ENCODE measurements around the gene LCOR. TPM values are rescaled to one million over a fixed set of nuclear protein-coding genes. Genes with fewer than 3 reads are reported as not detected.

LCOR gene
- total and polyA plus RNA-seq, 4 donors, result 3.3 to 68.4 (median 17.9) TPM

- Histone ChIP-seq H3K4me1 (ENCODE audit: control insufficient read depth in 5 of 5, insufficient read depth in 5 of 5, low read length in 5 of 5) (peaks cover 0 to 9% (median 8%) of the 10 kb centered on the region in 5 donors), H3K27ac (ENCODE audit: low read depth in 1 of 2, low read length in 1 of 2) (no peak overlapping the region), H3K27me3 (ENCODE audit: control insufficient read depth in 3 of 3, insufficient read depth in 3 of 3, low read length in 2 of 3) (no peaks in the 10 kb centered on the region), H3K36me3 (ENCODE audit: control insufficient read depth in 4 of 4, insufficient read depth in 4 of 4, low read length in 4 of 4) (peaks cover 0 to 2% (median 0%) of the 10 kb centered on the region in 4 donors), H3K9me3 (ENCODE audit: control insufficient read depth in 4 of 4, insufficient read depth in 3 of 4, low read length in 3 of 4) (no peaks in the 10 kb centered on the region), H3K9ac (ENCODE audit: insufficient read depth in 1 of 2, low read length in 2 of 2) (no peak overlapping the region), H3K4me3 (no peak overlapping the region)
- ATAC-seq (ENCODE audit: insufficient read depth, low FRiP score) (no peak), DNase-seq (no peak)
- TF ChIP-seq CTCF (IDR thresholded peaks at IDR 0.05; ENCODE audit: control extremely low read depth, extremely low read depth), result no peak
- WGBS, 2 donors, result 95 to 97% methylated on average over 5 of the region's 5 CpGs
These were observed 18.0 kb downstream of the LCOR start for GRCh38 chr10:96850113-96850512.

GRCh38 chr10:96850825-96851224 is 18.7 kb downstream of the LCOR start:
- Histone ChIP-seq H3K9me3 (ENCODE audit: control insufficient read depth in 4 of 4, insufficient read depth in 3 of 4, low read length in 3 of 4) (no peaks in the 10 kb centered on the region), H3K9ac (ENCODE audit: insufficient read depth in 1 of 2, low read length in 2 of 2) (no peak overlapping the region), H3K4me1 (ENCODE audit: control insufficient read depth in 5 of 5, insufficient read depth in 5 of 5, low read length in 5 of 5) (peaks cover 0 to 9% (median 8%) of the 10 kb centered on the region in 5 donors), H3K36me3 (ENCODE audit: control insufficient read depth in 4 of 4, insufficient read depth in 4 of 4, low read length in 4 of 4) (peaks cover 0 to 2% (median 0%) of the 10 kb centered on the region in 4 donors), H3K27ac (ENCODE audit: low read depth in 1 of 2, low read length in 1 of 2) (no peak overlapping the region), H3K4me3 (no peak overlapping the region), H3K27me3 (ENCODE audit: control insufficient read depth in 3 of 3, insufficient read depth in 3 of 3, low read length in 2 of 3) (no peaks in the 10 kb centered on the region)
- no peak for ATAC-seq (ENCODE audit: insufficient read depth, low FRiP score)
- no peak for TF ChIP-seq CTCF (IDR thresholded peaks at IDR 0.05; ENCODE audit: control extremely low read depth, extremely low read depth)
- WGBS, 2 donors, result 85 to 91% methylated on average over 3 of the region's 3 CpGs
- DNase-seq, result peak in 1 of 3 donors; percentile 11

- H3K27me3 ChIP-seq (ENCODE audit: control insufficient read depth in 3 of 3, insufficient read depth in 3 of 3, low read length in 2 of 3), result no peaks in the 10 kb centered on the region
- H3K36me3 ChIP-seq (ENCODE audit: control insufficient read depth in 4 of 4, insufficient read depth in 4 of 4, low read length in 4 of 4), result peaks cover 0 to 2% (median 0%) of the 10 kb centered on the region in 4 donors
- no peak overlapping the region for H3K27ac ChIP-seq (ENCODE audit: low read depth in 1 of 2, low read length in 1 of 2)
- no peaks in the 10 kb centered on the region for H3K9me3 ChIP-seq (ENCODE audit: control insufficient read depth in 4 of 4, insufficient read depth in 3 of 4, low read length in 3 of 4)
- ATAC-seq (ENCODE audit: insufficient read depth, low FRiP score) (no peak), DNase-seq (no peak)
- peaks cover 0 to 9% (median 8%) of the 10 kb centered on the region in 5 donors for H3K4me1 ChIP-seq (ENCODE audit: control insufficient read depth in 5 of 5, insufficient read depth in 5 of 5, low read length in 5 of 5)
- H3K9ac ChIP-seq (ENCODE audit: insufficient read depth in 1 of 2, low read length in 2 of 2), result peak overlapping the region in 1 of 2 donors; percentile 47
- TF ChIP-seq CTCF (IDR thresholded peaks at IDR 0.05; ENCODE audit: control extremely low read depth, extremely low read depth), result no peak
- H3K4me3 ChIP-seq, result no peak overlapping the region
- 68 to 76% methylated on average over 6 of the region's 6 CpGs for WGBS, 2 donors
These were observed 19.2 kb downstream of the LCOR start for GRCh38 chr10:96851281-96851680.

- no peaks in the 10 kb centered on the region for H3K9me3 ChIP-seq (ENCODE audit: control insufficient read depth in 4 of 4, insufficient read depth in 3 of 4, low read length in 3 of 4)
- H3K9ac ChIP-seq (ENCODE audit: insufficient read depth in 1 of 2, low read length in 2 of 2), result no peak overlapping the region
- H3K4me1 ChIP-seq (ENCODE audit: control insufficient read depth in 5 of 5, insufficient read depth in 5 of 5, low read length in 5 of 5), result peaks cover 0 to 16% (median 7%) of the 10 kb centered on the region in 5 donors
- H3K27ac ChIP-seq (ENCODE audit: low read depth in 1 of 2, low read length in 1 of 2), result no peak overlapping the region
- peaks cover 0 to 5% (median 2%) of the 10 kb centered on the region in 4 donors for H3K36me3 ChIP-seq (ENCODE audit: control insufficient read depth in 4 of 4, insufficient read depth in 4 of 4, low read length in 4 of 4)
- TF ChIP-seq CTCF (IDR thresholded peaks at IDR 0.05; ENCODE audit: control extremely low read depth, extremely low read depth), result no peak
- no peak for ATAC-seq (ENCODE audit: insufficient read depth, low FRiP score)
- DNase-seq, result no peak
- H3K27me3 ChIP-seq (ENCODE audit: control insufficient read depth in 3 of 3, insufficient read depth in 3 of 3, low read length in 2 of 3), result no peaks in the 10 kb centered on the region
- WGBS, 2 donors, result 81 to 82% methylated on average over 3 of the region's 3 CpGs
- H3K4me3 ChIP-seq, result no peak overlapping the region
These were observed 24.2 kb downstream of the LCOR start for GRCh38 chr10:96856317-96856716.

All from lung (tissue), 12 donors.